T47D (cell line): ENCODE data around the gene RLBP1.
"Not testable (repeated sequence)": the region's sequence is repeated elsewhere in the genome, so short reads cannot be mapped to it uniquely, and the experiment has no call there.

Experiments
- DNase-seq, 2 experiments: peaks; one replicate each; pipeline versions ENCODE4 v3.0.0 to v3.0.0-alpha.2; 2011 to 2012; ENCODE audit warnings: low read depth in 1 of 2, low spot score in 1 of 2
- JUND ChIP-seq: IDR thresholded peaks from 2 replicates; pipeline ENCODE4 v1.6.1; 2012; ENCODE audit warnings: low read depth
- in situ Hi-C: cut with HindIII; loops from 2 replicates; pipeline ENCODE4 v1.10.0; 2016; ENCODE audit warnings: low sequenced_read_pairs, low pct_unique_long_range_greater_than_20kb

The RLBP1 gene

DNA sequence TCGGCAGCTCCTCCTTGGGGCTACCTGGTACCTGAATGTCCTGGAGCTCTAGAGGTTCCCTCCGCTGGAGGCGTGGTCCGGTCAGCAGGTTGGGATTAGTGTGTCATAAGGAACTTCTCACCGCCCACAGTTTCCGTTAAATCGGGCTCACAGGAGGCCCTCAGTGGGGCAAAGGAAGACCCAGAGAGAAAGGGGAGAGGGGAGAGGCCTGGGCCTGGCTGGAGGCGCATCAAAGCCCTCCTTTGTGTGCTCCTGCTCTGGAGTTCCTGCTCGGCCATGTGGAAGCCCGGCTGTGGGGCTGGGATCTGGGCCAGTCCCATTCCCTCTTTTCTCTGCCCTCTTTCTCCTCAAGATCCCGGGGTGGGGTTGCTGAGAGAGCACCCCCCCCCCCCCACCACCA is at the start of gene RLBP1:
Gene RLBP1, minus strand, starts transcription at position 37 of the 400 bp plus-strand sequence. CDS start 2,604 bp downstream, outside the sequence.
- TF ChIP-seq JUND, result no peak
- DNase-seq, result no peak
- in situ Hi-C loops, result no loop called here

DNA sequence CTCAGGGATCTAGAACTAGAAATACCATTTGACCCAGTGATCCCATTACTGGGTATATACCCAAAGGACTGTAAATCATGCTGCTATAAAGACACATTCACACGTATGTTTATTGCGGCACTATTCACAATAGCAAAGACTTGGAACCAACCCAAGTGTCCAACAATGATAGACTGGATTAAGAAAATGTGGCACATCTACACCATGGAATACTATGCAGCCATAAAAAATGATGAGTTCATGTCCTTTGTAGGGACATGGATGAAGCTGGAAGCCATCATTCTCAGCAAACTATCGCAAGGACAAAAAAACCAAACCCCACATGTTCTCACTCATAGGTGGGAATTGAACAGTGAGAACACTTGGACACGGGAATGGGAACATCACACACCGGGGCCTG is 28.8 kb upstream of the RLBP1 start:
- in situ Hi-C loops, DNase-seq: not testable (repeated sequence)

DNA sequence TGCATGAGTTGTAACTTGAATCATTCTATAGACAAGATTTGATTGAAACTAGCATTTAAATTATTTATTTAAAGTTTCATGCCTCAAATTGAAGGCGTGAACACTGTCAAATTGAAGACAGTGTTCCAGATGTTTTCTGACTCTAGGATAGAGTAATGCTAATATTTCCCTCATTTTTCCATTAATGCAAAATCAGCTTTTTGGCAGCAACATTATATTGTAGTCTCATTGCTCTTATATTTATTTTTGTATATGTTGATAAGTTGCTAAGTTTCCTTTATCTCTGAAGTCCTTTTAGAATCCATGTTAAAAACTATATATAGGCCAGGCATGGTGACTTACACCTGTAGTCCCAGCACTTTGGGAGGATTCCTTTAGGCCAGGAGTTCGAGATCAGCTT is 27.2 kb upstream of the RLBP1 start:
- TF ChIP-seq JUND, result no peak
- in situ Hi-C loops, result no loop called here
- DNase-seq, result no peak

DNA sequence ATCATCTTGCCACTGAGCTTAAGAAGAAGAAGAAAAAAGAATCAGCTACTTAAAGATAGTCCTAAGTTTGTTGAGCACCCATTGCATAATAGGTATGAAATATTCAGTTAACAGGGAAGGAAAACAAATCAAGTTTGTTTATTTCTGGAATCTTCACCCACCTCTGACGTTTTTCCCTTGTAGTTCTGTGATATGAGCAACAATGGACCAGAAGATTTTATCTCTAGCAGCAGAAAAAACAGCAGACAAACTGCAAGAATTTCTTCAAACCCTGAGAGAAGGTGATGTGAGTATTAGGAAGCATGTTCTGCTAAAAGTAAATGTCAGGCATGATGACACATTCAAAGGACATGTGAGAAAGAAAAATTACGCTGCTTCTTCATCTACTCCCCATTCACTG is 26.1 kb upstream of the RLBP1 start:
- no peak for TF ChIP-seq JUND
- no peak for DNase-seq
- in situ Hi-C loops, result no loop called here

DNA sequence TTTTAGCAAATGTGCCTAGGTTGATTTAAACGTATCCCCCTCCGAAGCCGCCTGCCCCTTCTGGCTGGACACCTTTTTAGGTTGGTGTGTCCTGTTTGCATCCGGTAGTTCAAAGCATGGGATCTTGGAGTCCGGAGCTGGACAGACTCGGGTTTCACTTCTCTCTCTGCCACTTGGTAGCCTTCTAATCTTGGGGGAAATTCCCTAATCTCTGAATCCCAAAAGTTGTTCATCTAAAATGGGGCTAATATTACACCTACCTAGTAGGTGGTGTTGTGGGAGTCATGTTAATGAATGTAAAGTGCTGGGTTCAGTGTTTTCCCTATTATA is 23.2 kb upstream of the RLBP1 start:
- no peak for DNase-seq
- TF ChIP-seq JUND, result no peak
- in situ Hi-C loops, result no loop called here

DNA sequence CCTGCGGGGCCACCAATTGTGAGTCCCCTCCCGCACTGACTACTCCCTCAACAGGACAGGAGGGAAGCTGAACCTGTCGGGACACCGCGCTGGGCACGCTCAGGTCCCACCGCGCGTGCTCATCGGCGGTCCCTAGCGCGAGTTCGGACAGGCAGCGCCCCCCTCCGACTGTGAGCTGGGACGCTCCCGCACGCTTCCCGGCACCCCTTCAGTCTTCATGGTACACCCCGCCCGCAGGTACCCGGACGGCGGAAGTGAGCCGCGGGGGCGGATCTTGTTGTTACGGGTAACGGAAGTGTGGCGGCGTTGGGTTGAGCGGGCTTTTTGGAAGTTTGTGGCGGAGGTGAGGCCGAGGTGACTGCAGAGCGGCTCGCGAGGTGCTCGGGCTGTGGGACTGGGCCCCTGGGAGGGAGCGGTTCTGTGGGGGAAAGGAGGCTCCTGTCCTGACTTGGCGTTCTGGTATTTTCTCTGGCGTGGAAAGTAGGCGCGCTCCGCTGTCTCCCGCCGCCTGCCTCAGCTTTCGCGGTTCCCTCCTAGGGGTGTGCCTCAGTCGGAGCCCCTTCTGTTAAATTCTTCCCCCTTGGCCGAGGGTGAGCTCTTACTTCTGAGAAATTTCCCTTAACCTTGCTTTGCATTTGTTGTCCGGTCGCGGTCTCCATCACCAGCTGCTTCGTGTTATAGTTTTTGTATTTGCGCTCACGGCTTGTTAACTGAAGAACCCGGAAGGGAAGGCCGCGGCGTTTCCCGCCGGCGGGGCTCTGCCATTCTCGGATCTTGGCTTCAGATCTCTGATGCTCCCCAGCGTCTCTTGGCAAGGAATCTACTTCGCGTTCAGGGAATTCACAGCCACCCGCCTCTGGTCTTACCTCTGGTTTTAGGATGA is 22.6 kb upstream of the RLBP1 start, which contains the start of gene FANCI:
Gene FANCI, plus strand, starts transcription at position 289 of the 883 bp plus-strand sequence. CDS start 3,669 bp downstream, outside the sequence.
- in situ Hi-C loops, result no loop called here
- DNase-seq, result peak; percentile 84 to 97
- no peak for TF ChIP-seq JUND

DNA sequence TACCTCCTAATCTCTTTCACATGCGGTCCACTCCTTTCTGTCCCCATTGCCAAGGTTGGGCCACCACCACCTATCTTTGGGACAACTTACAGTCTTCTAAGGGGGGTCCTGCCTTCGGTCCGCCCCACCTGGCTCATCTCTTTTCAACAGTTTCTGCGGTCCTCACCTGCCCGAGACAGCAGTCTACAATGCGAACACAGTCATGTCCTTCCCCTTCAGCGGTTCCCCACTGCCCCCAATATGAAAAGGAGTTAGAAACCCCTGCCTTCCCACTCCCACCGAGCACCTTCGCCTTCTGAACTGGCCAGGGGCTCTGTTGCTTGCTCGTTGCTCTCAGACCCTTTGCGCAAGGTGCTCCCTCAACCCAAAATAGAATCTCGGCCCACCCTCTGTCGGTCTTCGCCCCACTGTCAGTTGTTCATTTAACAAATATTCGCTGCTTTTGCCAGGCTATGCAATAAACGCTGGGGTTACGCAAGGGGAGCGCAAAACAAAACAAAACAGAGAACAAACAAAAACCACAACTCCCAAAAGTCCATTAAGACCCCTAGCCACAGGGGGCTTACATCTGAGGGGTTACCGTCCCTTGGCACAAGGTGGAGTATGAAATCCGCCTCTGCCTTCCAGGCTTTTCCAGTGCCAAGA is 21.8 kb upstream of the RLBP1 start:
- no peak for DNase-seq
- in situ Hi-C loops, result no loop called here
- no peak for TF ChIP-seq JUND

DNA sequence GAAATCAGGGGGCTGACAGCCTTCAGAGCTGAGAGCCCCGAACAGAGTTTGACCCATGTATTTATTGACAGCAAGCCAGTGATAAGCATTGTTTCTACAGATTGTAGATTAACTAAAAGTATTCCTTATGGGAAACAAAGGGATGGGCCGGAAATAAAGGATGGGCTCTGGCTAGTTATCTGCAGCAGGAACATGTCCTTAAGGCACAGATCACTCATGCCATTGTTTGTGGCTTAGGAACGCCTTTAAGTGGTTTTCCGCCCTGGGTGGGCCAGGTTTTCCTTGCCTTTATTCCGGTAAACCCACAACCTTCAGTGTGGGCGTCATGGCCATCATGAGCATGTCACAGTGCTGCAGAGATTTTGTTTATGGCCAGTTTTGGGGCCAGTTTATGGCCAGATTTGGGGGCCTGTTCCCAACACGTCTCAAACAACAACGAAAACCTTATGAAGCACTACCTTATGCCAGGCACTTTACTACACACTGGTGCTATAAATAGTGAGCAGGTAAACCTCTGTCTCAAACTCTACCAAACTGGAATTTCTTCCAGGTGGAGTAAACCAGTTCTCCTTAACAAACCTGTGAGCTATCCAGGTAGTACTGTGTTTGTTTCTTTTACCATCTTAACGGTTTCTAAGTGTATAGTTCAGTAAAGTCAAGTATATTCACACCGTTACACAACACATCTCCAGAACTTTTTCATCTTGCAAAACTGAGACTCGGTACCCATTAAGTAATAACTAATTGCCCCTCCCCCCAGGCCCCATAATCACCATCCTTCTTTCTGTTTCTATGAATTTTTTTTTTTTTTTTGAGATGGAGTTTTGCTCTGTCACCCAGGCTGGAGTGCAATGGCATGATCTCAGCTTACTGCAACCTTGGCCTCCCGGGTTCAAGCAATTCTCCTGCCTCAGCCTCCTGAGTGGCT is 18.8 kb upstream of the RLBP1 start:
- in situ Hi-C loops, result not testable (repeated sequence)

DNA sequence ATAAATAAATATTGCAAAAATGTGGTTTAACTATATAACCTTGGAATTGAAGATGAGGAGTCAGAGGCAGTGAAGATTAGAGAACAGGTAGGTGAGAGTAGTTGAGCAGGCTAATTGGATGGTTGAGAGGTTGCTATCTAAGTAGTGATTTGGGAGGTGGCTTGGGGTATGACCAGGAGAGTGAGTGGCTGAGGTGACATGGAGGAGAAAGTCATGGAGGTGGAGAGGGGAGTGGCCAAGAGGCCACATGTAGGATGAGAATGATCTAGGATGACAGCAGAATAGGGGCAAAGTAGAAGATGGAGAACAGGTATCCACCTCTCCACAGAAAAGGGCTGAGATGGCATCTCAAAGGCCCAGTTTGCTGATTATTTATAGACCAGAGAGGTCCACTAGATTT is 10.5 kb upstream of the RLBP1 start:
- in situ Hi-C loops, result no loop called here
- no peak for DNase-seq
- no peak for TF ChIP-seq JUND

More for the DNA sequence above, 18.8 kb upstream of the RLBP1 start:
- DNase-seq, result peak in 1 of 2 experiments; percentile 31

DNA sequence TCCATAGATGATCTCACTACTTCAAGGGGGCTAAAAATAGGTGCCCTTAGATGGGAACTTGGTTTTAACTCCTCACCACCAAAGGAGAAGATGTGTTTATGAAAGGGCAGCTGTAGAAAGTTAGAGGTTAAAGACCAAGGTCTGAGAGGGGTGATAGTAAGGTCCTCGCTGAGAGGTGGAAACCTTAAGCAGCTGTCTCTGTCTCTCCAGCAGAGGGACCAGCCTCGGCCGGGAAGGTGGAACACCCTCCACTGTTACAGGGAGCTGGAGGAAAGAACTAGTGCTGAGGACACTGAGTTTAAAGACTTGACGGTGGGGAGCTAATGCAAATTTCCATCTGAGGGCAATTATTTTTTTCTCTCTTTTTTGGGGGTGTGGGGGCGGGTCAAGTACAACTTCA is 8.9 kb upstream of the RLBP1 start:
- TF ChIP-seq JUND, result no peak
- in situ Hi-C loops, result no loop called here
- peak in 1 of 2 experiments; percentile 22 for DNase-seq

DNA sequence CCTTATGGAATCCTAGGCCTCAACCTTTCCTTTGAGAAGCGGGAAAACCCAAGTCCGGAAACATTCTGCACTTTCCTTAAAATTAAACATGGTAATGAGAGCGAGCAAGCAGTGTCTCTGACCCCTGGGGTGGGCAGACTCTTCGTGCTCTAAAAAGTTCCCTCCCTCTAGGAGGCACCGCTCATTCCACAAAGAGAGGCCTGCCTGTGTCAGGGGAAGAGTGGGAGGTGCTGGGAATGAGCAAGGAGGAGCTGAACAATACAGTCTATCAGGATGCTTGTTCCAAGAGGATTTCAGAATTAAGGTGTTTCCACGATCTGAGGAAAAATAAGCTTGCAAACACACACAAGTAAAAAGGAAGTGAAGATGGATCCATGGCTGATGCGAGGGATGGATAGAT is 6.0 kb upstream of the RLBP1 start:
- in situ Hi-C loops, result no loop called here
- TF ChIP-seq JUND, result no peak
- no peak for DNase-seq

DNA sequence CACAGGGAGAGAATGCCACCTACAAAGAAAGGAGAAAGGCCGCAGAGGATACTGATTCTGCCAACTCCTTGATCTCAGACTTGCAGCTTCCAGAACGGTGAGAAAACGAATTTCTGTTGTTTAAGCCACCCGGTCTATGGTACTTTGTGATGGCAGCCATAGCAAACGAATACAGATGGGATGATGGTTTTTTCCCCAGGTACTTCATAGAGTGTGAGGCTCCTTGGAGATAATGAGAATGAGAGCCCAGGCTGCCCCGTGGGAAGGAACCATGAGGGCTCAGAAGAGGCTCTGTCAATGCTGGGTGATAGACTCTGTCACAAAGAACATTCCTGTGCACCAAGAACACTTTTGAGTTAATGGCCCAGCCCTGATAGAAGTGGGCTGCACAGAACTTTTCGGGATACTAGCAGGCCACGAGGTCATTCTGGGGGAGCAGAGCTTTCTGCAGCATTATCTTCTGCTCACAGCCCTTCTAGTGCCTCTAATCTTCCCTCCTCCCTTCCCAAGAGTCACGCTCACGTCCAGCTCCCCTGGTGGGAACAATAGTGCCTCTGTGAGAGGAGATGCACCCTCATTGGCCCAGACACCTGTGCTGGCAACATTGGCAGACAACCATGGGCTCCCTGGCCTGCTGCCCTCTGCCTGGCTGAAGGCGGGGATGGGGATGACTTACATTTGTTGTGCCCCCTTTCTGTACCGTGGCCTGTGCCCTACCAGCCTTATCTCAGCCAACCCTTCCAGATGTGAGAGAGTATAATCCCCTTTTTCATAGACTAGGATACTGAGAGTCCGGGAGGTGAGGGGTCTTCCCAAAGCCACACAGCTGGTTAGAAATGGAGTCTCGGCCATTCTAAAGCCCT is 5.2 kb upstream of the RLBP1 start:
- in situ Hi-C loops, result no loop called here
- DNase-seq, result no peak
- no peak for TF ChIP-seq JUND
